HEK293 (cell line): ENCODE results near the gene PDXK.

ENCODE experiments used
- CTCF ChIA-PET: fragments of 350-600 bp; formaldehyde crosslinking; extraction: SDS; loops from one replicate; lab custom pipeline; 2021; ENCODE audit warnings: antibody characterized with exemption; lab: Yijun Ruan, JAX
- POLR2A ChIA-PET: fragments of 300-600 bp; formaldehyde crosslinking; extraction: SDS; loops from one replicate; lab custom pipeline; 2020; ENCODE audit warnings: antibody characterized with exemption, inconsistent platforms; lab: Yijun Ruan, JAX
- H3K27ac ChIP-seq: fragments of 200-500 bp; sonication (Bioruptor generic); 2 replicates; pipeline ENCODE4 v1.5.1; 2014; ENCODE audit warnings: low read depth, low read length, control low read depth, inconsistent platforms; ENCODE audit errors: extremely low read depth
- H3K36me3 ChIP-seq, 2 experiments: fragments of 200-500 bp in 1 of 2; sonication (Bioruptor generic) in 1 of 2; 1 replicate in 1 of 2; 2 replicates in 1 of 2; pipeline ENCODE4 v1.5.1; 2014 to 2017; ENCODE audit warnings: inconsistent platforms in 2 of 2, low read length in 2 of 2; ENCODE audit not compliant: control insufficient read depth in 2 of 2, insufficient read depth in 1 of 2
- H3K4me1 ChIP-seq: fragments of 200-500 bp; sonication (Bioruptor generic); 2 replicates; pipeline ENCODE4 v1.5.1; 2014; ENCODE audit warnings: mild to moderate bottlenecking, low read length, inconsistent platforms; ENCODE audit not compliant: control insufficient read depth, insufficient read depth
- H3K4me3 ChIP-seq: 2 replicates; pipeline ENCODE4 v1.5.1; 2011; ENCODE audit warnings: low read depth, mild to moderate bottlenecking, control low read depth, low read length, moderate library complexity
- H3K9me3 ChIP-seq: fragments of 200-500 bp; sonication (Bioruptor generic); 2 replicates; pipeline ENCODE4 v1.5.1; 2014; ENCODE audit warnings: low read depth, low read length, inconsistent platforms; ENCODE audit not compliant: control insufficient read depth, insufficient read depth
- HOXA7 ChIP-seq: sonication (generic); formaldehyde crosslinking; IDR thresholded peaks from 2 replicates; pipeline ENCODE4 v1.8.1; 2022; ENCODE audit warnings: missing genetic modification reagents, borderline replicate concordance
- HOXC10 ChIP-seq: sonication (generic); formaldehyde crosslinking; IDR thresholded peaks from 2 replicates; pipeline ENCODE4 v1.8.1; 2023; ENCODE audit warnings: mild to moderate bottlenecking, missing genetic modification reagents
- MYNN ChIP-seq: fragments of 450-650 bp; formaldehyde crosslinking; IDR thresholded peaks from 2 replicates; pipeline ENCODE4 v1.5.1; 2016; ENCODE audit warnings: missing biosample characterization, missing genetic modification characterization, borderline replicate concordance
- OVOL3 ChIP-seq: fragments of 450-650 bp; formaldehyde crosslinking; IDR thresholded peaks from 2 replicates; pipeline ENCODE4 v1.5.1; 2016; ENCODE audit warnings: missing biosample characterization, missing genetic modification characterization
- YY1 ChIP-seq: fragments of 450-650 bp; formaldehyde crosslinking; IDR thresholded peaks from 2 replicates; pipeline ENCODE4 v1.5.1; 2018; ENCODE audit warnings: missing biosample characterization, missing genetic modification characterization
- ZFHX2 ChIP-seq: fragments of 450-650 bp; formaldehyde crosslinking; conservative IDR thresholded peaks from 2 replicates; pipeline ENCODE4 v1.5.1; 2016; ENCODE audit warnings: missing biosample characterization, missing genetic modification characterization
- ZNF132 ChIP-seq: fragments of 450-650 bp; formaldehyde crosslinking; IDR thresholded peaks from 2 replicates; pipeline ENCODE4 v1.5.1; 2017; ENCODE audit warnings: missing biosample characterization, missing genetic modification characterization, borderline replicate concordance
- ZNF146 ChIP-seq: fragments of 450-650 bp; formaldehyde crosslinking; IDR thresholded peaks from 2 replicates; pipeline ENCODE4 v1.5.1; 2016; ENCODE audit warnings: missing biosample characterization, missing genetic modification characterization
- ZNF155 ChIP-seq: fragments of 450-650 bp; formaldehyde crosslinking; IDR thresholded peaks from 2 replicates; pipeline ENCODE4 v1.5.1; 2016; ENCODE audit warnings: missing biosample characterization, missing genetic modification characterization
- ZNF302 ChIP-seq: fragments of 450-650 bp; formaldehyde crosslinking; IDR thresholded peaks from 2 replicates; pipeline ENCODE4 v1.5.1; 2016; ENCODE audit warnings: missing biosample characterization, missing genetic modification characterization, low read depth
- ZNF341 ChIP-seq: fragments of 450-650 bp; formaldehyde crosslinking; IDR thresholded peaks from 2 replicates; pipeline ENCODE4; 2016; ENCODE audit warnings: low read depth, missing biosample characterization, missing genetic modification characterization
- ZNF561 ChIP-seq: fragments of 450-650 bp; IDR thresholded peaks from 2 replicates; pipeline ENCODE4 v1.5.1; 2018; ENCODE audit warnings: missing biosample characterization, missing genetic modification characterization, borderline replicate concordance
- ZNF571 ChIP-seq: fragments of 450-650 bp; formaldehyde crosslinking; IDR thresholded peaks from 2 replicates; pipeline ENCODE4 v1.5.0; 2017; ENCODE audit warnings: missing biosample characterization, missing genetic modification characterization
- ZNF76 ChIP-seq: fragments of 450-650 bp; formaldehyde crosslinking; IDR thresholded peaks from 2 replicates; pipeline ENCODE4; 2016; ENCODE audit warnings: low read depth, missing biosample characterization, missing genetic modification characterization, borderline replicate concordance
- ZNF785 ChIP-seq: fragments of 450-650 bp; formaldehyde crosslinking; IDR thresholded peaks from 2 replicates; pipeline ENCODE4 v1.5.1; 2016; ENCODE audit warnings: missing biosample characterization, missing genetic modification characterization
- TF ChIP-seq, protein P1 (sequence below): fragments of 450-650 bp; formaldehyde crosslinking; IDR thresholded peaks from 2 replicates; pipeline ENCODE4 v1.5.1; 2016; ENCODE audit warnings: missing biosample characterization, missing genetic modification characterization
- TF ChIP-seq, protein P2 (sequence below): fragments of 450-650 bp; formaldehyde crosslinking; conservative IDR thresholded peaks from 2 replicates; pipeline ENCODE4 v1.5.1; 2016; ENCODE audit warnings: low read depth, missing biosample characterization, missing genetic modification characterization
- TF ChIP-seq, protein P3 (sequence below): fragments of 450-650 bp; formaldehyde crosslinking; IDR thresholded peaks from 2 replicates; pipeline ENCODE4 v1.5.1; 2016; ENCODE audit warnings: missing biosample characterization, missing genetic modification characterization, low read depth
- TF ChIP-seq, protein P4 (sequence below): fragments of 450-650 bp; formaldehyde crosslinking; IDR thresholded peaks from 2 replicates; pipeline ENCODE4 v1.5.1; 2016; ENCODE audit warnings: missing biosample characterization, missing genetic modification characterization
- TF ChIP-seq, protein P5 (sequence below): fragments of 450-650 bp; formaldehyde crosslinking; IDR thresholded peaks from 2 replicates; pipeline ENCODE4 v1.5.1; 2016; ENCODE audit warnings: missing biosample characterization, missing genetic modification characterization, low read depth

Gene PDXK

DNA sequence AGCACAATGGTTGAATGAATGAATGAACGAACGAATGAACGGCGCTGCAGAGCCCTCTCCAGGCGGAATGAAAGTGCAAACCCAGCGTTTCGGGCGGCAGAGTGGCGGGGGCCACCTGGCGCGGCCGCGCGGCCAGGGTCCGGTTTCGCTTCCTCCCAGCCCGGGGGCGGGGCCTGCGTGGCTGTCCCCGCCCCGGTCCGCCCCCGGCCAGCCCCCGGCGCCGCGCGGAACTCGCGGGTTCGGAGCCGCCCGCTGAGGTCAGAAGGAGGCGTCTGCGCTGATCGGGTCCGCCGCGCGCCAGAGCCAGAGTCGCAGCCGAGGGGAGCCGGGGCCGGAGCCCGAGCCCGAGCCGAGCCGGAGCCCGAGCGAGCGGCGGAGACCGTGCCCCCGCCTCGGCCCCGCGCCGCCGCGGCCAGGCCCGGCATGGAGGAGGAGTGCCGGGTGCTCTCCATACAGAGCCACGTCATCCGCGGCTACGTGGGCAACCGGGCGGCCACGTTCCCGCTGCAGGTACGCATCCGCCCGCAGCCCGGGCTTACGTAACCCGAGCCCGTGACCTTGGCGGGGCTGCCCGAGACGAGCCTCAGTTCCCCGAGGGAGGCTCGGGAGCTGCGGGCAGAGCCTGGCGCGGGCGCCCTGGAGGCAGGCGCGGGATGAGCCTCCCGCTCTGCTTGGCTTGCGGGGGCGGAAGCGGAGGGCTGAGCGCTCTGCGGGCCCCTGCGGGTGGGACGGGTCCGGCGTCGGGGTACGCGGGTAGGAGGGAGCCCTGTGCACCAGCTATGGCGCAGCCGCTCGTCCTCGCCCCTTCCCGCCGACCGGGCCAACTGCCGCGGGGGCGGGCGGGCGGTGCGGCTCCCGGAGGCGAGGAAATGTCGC lies at the start of gene PDXK (continued):
- TF ChIP-seq ZNF76 (tag by site-specific recombination) = peak; percentile 35; the same call in 1 of the 2 replicates
- TF ChIP-seq ZNF561 (tag by site-specific recombination) = 0 out of 2 replicates have a peak, but pooled peaks have one; percentile 41
- TF ChIP-seq ZFHX2 (tag by site-specific recombination) = peak; percentile 96
- TF ChIP-seq, protein P1, sequence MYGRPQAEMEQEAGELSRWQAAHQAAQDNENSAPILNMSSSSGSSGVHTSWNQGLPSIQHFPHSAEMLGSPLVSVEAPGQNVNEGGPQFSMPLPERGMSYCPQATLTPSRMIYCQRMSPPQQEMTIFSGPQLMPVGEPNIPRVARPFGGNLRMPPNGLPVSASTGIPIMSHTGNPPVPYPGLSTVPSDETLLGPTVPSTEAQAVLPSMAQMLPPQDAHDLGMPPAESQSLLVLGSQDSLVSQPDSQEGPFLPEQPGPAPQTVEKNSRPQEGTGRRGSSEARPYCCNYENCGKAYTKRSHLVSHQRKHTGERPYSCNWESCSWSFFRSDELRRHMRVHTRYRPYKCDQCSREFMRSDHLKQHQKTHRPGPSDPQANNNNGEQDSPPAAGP (tag by site-specific recombination) = peak; percentile 77
- TF ChIP-seq, protein P2, sequence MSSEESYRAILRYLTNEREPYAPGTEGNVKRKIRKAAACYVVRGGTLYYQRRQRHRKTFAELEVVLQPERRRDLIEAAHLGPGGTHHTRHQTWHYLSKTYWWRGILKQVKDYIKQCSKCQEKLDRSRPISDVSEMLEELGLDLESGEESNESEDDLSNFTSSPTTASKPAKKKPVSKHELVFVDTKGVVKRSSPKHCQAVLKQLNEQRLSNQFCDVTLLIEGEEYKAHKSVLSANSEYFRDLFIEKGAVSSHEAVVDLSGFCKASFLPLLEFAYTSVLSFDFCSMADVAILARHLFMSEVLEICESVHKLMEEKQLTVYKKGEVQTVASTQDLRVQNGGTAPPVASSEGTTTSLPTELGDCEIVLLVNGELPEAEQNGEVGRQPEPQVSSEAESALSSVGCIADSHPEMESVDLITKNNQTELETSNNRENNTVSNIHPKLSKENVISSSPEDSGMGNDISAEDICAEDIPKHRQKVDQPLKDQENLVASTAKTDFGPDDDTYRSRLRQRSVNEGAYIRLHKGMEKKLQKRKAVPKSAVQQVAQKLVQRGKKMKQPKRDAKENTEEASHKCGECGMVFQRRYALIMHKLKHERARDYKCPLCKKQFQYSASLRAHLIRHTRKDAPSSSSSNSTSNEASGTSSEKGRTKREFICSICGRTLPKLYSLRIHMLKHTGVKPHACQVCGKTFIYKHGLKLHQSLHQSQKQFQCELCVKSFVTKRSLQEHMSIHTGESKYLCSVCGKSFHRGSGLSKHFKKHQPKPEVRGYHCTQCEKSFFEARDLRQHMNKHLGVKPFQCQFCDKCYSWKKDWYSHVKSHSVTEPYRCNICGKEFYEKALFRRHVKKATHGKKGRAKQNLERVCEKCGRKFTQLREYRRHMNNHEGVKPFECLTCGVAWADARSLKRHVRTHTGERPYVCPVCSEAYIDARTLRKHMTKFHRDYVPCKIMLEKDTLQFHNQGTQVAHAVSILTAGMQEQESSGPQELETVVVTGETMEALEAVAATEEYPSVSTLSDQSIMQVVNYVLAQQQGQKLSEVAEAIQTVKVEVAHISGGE (tag by site-specific recombination) = peak; percentile 36; the same call in 1 of the 2 replicates
- TF ChIP-seq ZNF132 (tag by site-specific recombination) = no peak
- TF ChIP-seq ZNF785 (tag by site-specific recombination) = 0 out of 2 replicates have a peak, but pooled peaks have one; percentile 16
- peak; percentile 33 for TF ChIP-seq ZNF341
- TF ChIP-seq, protein P3, sequence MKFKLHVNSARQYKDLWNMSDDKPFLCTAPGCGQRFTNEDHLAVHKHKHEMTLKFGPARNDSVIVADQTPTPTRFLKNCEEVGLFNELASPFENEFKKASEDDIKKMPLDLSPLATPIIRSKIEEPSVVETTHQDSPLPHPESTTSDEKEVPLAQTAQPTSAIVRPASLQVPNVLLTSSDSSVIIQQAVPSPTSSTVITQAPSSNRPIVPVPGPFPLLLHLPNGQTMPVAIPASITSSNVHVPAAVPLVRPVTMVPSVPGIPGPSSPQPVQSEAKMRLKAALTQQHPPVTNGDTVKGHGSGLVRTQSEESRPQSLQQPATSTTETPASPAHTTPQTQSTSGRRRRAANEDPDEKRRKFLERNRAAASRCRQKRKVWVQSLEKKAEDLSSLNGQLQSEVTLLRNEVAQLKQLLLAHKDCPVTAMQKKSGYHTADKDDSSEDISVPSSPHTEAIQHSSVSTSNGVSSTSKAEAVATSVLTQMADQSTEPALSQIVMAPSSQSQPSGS = peak; percentile 61; the same call in 1 of the 2 replicates
- no peak for TF ChIP-seq OVOL3 (tag by site-specific recombination)
- TF ChIP-seq, protein P4, sequence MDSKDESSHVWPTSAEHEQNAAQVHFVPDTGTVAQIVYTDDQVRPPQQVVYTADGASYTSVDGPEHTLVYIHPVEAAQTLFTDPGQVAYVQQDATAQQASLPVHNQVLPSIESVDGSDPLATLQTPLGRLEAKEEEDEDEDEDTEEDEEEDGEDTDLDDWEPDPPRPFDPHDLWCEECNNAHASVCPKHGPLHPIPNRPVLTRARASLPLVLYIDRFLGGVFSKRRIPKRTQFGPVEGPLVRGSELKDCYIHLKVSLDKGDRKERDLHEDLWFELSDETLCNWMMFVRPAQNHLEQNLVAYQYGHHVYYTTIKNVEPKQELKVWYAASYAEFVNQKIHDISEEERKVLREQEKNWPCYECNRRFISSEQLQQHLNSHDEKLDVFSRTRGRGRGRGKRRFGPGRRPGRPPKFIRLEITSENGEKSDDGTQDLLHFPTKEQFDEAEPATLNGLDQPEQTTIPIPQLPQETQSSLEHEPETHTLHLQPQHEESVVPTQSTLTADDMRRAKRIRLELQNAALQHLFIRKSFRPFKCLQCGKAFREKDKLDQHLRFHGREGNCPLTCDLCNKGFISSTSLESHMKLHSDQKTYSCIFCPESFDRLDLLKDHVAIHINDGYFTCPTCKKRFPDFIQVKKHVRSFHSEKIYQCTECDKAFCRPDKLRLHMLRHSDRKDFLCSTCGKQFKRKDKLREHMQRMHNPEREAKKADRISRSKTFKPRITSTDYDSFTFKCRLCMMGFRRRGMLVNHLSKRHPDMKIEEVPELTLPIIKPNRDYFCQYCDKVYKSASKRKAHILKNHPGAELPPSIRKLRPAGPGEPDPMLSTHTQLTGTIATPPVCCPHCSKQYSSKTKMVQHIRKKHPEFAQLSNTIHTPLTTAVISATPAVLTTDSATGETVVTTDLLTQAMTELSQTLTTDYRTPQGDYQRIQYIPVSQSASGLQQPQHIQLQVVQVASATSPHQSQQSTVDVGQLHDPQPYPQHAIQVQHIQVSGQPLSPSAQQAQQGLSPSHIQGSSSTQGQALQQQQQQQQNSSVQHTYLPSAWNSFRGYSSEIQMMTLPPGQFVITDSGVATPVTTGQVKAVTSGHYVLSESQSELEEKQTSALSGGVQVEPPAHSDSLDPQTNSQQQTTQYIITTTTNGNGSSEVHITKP (tag by site-specific recombination) = peak; percentile 78; the same call in 1 of the 2 replicates

DNA sequence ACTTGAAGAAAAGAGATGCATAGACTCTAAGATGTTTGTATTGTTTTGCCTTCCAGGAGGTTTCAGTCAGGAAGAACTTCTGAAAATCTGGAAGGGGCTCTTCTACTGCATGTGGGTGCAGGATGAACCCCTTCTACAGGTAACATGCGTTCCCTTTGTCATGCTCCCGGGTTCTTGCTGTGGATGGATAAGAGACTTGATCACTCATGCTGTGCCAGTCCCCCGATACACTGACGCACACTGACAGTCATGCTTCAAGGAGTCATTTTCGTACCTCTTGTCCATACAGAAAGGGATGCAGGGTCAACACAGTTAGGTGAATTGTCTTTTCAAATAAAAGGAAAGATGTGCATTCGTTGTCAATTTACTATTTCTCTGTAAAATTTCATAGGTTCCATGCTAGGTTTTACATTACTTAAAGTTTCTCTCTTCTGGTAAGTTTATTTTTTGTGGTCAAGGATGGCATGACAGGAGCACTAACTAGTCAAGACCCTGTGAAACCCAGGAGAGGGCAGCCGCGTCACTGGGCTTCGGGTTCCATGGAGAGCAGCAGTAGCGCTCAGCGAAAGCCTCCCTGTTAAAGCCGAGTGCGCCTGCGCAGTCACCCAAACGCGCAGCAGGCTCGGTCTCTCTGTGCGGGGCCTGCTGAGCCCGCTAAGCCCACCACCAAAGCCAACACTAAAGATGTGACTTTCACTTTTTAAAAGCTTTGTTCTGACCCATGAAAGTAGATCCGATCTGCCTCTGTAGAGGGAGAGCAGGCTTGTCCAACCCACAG lies 48.9 kb upstream of the PDXK start:
- H3K4me1 ChIP-seq = no peaks in the 10 kb centered on the region
- H3K4me3 ChIP-seq = no peak overlapping the region
- no peak overlapping the region for H3K27ac ChIP-seq
- H3K36me3 ChIP-seq = peaks cover 43 to 68% of the 10 kb centered on the region in 2 experiments
- ChIA-PET POLR2A (no interaction called here), CTCF (interaction anchor here (0.6 to 1.5 kb wide), 5 partner anchors 23 to 103 kb away, joined by 3 to 4 read pairs (median 3); no protein-coding TSS in a partner anchor)
- no peaks in the 10 kb centered on the region for H3K9me3 ChIP-seq
- TF ChIP-seq ZNF146 (no peak), HOXC10 (no peak), YY1 (tag by site-specific recombination) (no peak), MYNN (no peak), ZNF302 (no peak), ZNF571 (no peak), ZNF155 (tag by site-specific recombination) (no peak), HOXA7 (no peak)
- TF ChIP-seq, protein P5, sequence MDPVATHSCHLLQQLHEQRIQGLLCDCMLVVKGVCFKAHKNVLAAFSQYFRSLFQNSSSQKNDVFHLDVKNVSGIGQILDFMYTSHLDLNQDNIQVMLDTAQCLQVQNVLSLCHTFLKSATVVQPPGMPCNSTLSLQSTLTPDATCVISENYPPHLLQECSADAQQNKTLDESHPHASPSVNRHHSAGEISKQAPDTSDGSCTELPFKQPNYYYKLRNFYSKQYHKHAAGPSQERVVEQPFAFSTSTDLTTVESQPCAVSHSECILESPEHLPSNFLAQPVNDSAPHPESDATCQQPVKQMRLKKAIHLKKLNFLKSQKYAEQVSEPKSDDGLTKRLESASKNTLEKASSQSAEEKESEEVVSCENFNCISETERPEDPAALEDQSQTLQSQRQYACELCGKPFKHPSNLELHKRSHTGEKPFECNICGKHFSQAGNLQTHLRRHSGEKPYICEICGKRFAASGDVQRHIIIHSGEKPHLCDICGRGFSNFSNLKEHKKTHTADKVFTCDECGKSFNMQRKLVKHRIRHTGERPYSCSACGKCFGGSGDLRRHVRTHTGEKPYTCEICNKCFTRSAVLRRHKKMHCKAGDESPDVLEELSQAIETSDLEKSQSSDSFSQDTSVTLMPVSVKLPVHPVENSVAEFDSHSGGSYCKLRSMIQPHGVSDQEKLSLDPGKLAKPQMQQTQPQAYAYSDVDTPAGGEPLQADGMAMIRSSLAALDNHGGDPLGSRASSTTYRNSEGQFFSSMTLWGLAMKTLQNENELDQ (tag by site-specific recombination) = no peak
